HepG2 (cell line): ENCODE measurements around the gene STX8. TPM values are rescaled to one million over a fixed set of nuclear protein-coding genes. Genes with fewer than 3 reads are reported as not detected.

Experiments used
- ATAC-seq: fragments of 200-7000 bp; cut with Tn5 transposase; 3 replicates; pipeline ENCODE4 v1.9.1; 2020; ENCODE audit warnings: mild to moderate bottlenecking, moderate library complexity
- BruUV-seq: library from RNA; stranded (reverse); fragments of 400-500 nt; replicated peaks from 2 replicates; lab custom pipeline; 2021; lab: Mats Ljungman, UMichigan
- CTCF ChIA-PET: fragments of 300-600 bp; formaldehyde crosslinking; extraction: SDS; loops from one replicate; lab custom pipeline; 2021; ENCODE audit warnings: low total read pairs, inconsistent platforms, low intra/inter-chr PET ratio; lab: Yijun Ruan, JAX
- POLR2A ChIA-PET: fragments of 350-600 bp; sonication (Branson Sonifier 250); formaldehyde crosslinking; loops from one replicate; lab custom pipeline; 2020; ENCODE audit warnings: antibody characterized with exemption, inconsistent platforms; lab: Yijun Ruan, JAX
- DNase-seq: peaks from one replicate; pipeline ENCODE4 v3.0.0-alpha.2; 2015; ENCODE audit warnings: low spot score
- FAIRE-seq: peaks from 3 replicates; lab custom pipeline; 2011; peaks lifted over from hg19 to GRCh38; lab: Jason Lieb, UNC
- H2AFZ ChIP-seq: one replicate; pipeline ENCODE4 v1.6.1; 2011; ENCODE audit warnings: low read length, inconsistent platforms
- H3K27ac ChIP-seq: fragments of 300-600 bp; 3 replicates; pipeline ENCODE4 v1.8.0; 2011; ENCODE audit warnings: mixed run types, mild to moderate bottlenecking, mixed read lengths, low read length, inconsistent platforms; ENCODE audit not compliant: insufficient read depth; ENCODE audit errors: extremely low read length
- H3K27me3 ChIP-seq, 2 experiments: fragments of 200-600 bp in 1 of 2; 2 replicates in 1 of 2; 3 replicates in 1 of 2; pipeline versions ENCODE4 v1.6.0 to v1.8.0; 2011; ENCODE audit warnings: low read length in 2 of 2, mild to moderate bottlenecking in 2 of 2, moderate library complexity in 2 of 2, inconsistent platforms in 1 of 2; ENCODE audit not compliant: insufficient read depth in 2 of 2, control insufficient read depth in 1 of 2
- H3K36me3 ChIP-seq, 2 experiments: fragments of 200-600 bp in 1 of 2; replicated peaks in 1 of 2; 2 replicates in 1 of 2; 3 replicates in 1 of 2; pipeline versions ENCODE4 v1.5.1 to v1.8.0; 2011; ENCODE audit warnings: low read length in 2 of 2, inconsistent platforms in 1 of 2; ENCODE audit not compliant: insufficient read depth in 2 of 2, control insufficient read depth in 1 of 2
- H3K4me1 ChIP-seq: 2 replicates; pipeline ENCODE4 v1.5.1; 2012; ENCODE audit warnings: low read length, inconsistent platforms; ENCODE audit not compliant: insufficient read depth
- H3K4me2 ChIP-seq: 2 replicates; pipeline ENCODE4 v1.6.0; 2011; ENCODE audit warnings: low read depth, low read length, inconsistent platforms
- H3K4me3 ChIP-seq, 3 experiments: fragments of 200-600 bp in 1 of 3; sonication (generic), shearing (Covaris generic) in 1 of 3; replicated peaks in 1 of 3; 2 replicates each; pipeline ENCODE4 v1.5.1; 2011 to 2016; ENCODE audit warnings: low read length in 3 of 3, inconsistent platforms in 2 of 3, low read depth in 2 of 3, mild to moderate bottlenecking in 2 of 3, control low read depth in 1 of 3, mixed read lengths in 1 of 3; ENCODE audit not compliant: insufficient read depth in 1 of 3
- H3K79me2 ChIP-seq: one replicate; pipeline ENCODE4 v1.6.1; 2011; ENCODE audit warnings: low read length, inconsistent platforms; ENCODE audit not compliant: insufficient read depth
- H3K9ac ChIP-seq: 2 replicates; pipeline ENCODE4 v1.6.0; 2011; ENCODE audit warnings: mild to moderate bottlenecking, low read depth, low read length, inconsistent platforms; ENCODE audit not compliant: insufficient read depth
- H3K9me3 ChIP-seq: 2 replicates; pipeline ENCODE4 v1.5.1; 2012; ENCODE audit warnings: mild to moderate bottlenecking, low read length
- H4K20me1 ChIP-seq: 2 replicates; pipeline ENCODE4 v1.6.0; 2011; ENCODE audit warnings: inconsistent platforms, mild to moderate bottlenecking, low read length, moderate library complexity; ENCODE audit not compliant: insufficient read depth
- AGO1 ChIP-seq: fragments of 200-400 bp; formaldehyde crosslinking; IDR thresholded peaks from 2 replicates; pipeline ENCODE4 v1.6.1; 2017; ENCODE audit warnings: mild to moderate bottlenecking, low read depth, low read length, moderate library complexity; ENCODE audit not compliant: poor library complexity, severe bottlenecking
- RAD21 ChIP-seq: fragments of 450-650 bp; formaldehyde crosslinking; IDR thresholded peaks from 2 replicates; pipeline ENCODE4 v1.5.0; 2020; ENCODE audit warnings: mild to moderate bottlenecking
- SMC3 ChIP-seq: IDR thresholded peaks from 2 replicates; pipeline ENCODE4 v1.6.1; 2011; ENCODE audit warnings: low read length, improper control_type of control experiment
- STAG1 ChIP-seq: sonication (generic); formaldehyde crosslinking; IDR thresholded peaks from 2 replicates; pipeline ENCODE4 v1.4.0; 2020; ENCODE audit warnings: missing genetic modification reagents
- ZBTB33 ChIP-seq: sonication (generic); formaldehyde crosslinking; IDR thresholded peaks from 2 replicates; pipeline ENCODE4 v1.4.0; 2020; ENCODE audit warnings: missing genetic modification reagents
- WGBS: methylation state at CpG from one replicate; pipeline ENCODE4 v1.1.6; 2017; ENCODE audit warnings: low lambda C conversion rate; 5-methylcytosine and 5-hydroxymethylcytosine counted together
- in situ Hi-C: cut with HindIII; loops from 2 replicates; pipeline ENCODE4 v1.10.0; 2017; ENCODE audit warnings: low pct_unique_long_range_greater_than_20kb; ENCODE audit not compliant: extremely low pct_ligation_motif_present
- intact Hi-C: fragments of 100-400 bp; cut with micrococcal nuclease; formaldehyde crosslinking; loops from one replicate; pipeline ENCODE4 v1.10.0; 2022; ENCODE audit not compliant: unreplicated experiment
- polyA plus RNA-seq, 8 experiments: library from polyadenylated mRNA; depleted of rRNA in 3 of 8; stranded (reverse) in 7 of 8; unstranded in 1 of 8; fragments of >200 nt; fragmentation: Illumina TruSeq in 4 of 8; extraction: Trizol in 4 of 8; gene quantifications; 2 replicates each; pipeline versions ENCODE4 v1.2.1 to v1.2.3, GENCODE V29; 2011 to 2016; ENCODE audit warnings: low read depth in 4 of 8, missing spikeins in 1 of 8, mixed read lengths in 1 of 8; ENCODE audit not compliant: insufficient read depth in 1 of 8
- total RNA-seq, 5 experiments: library from RNA; depleted of rRNA; stranded (reverse); fragments of >200 nt; fragmentation: Illumina TruSeq; extraction: Trizol; gene quantifications; 2 replicates each; pipeline ENCODE4 v1.2.3, GENCODE V29; 2016; ENCODE audit warnings: low read depth in 1 of 5
- TF ChIP-seq, protein P1 (sequence below): sonication (generic); formaldehyde crosslinking; IDR thresholded peaks from 2 replicates; pipeline ENCODE4 v1.5.0; 2020; ENCODE audit warnings: mild to moderate bottlenecking, missing genetic modification reagents, moderate library complexity
- TF ChIP-seq, protein P2 (sequence below): IDR thresholded peaks from 2 replicates; pipeline ENCODE4 v1.6.1; 2018; ENCODE audit warnings: missing genetic modification reagents, mild to moderate bottlenecking, missing compliant biosample characterization

The STX8 gene
- total and polyA plus RNA-seq, 2 of the 13 experiments (the other 11 are each of a cell fraction or from before 2014, with no cell fraction given), result 36.4 to 53.6 TPM

- H2AFZ ChIP-seq, result no peak overlapping the region
- no peaks in the 10 kb centered on the region for H4K20me1 ChIP-seq
- H3K9ac ChIP-seq, result no peak overlapping the region
- peak; percentile 7 for DNase-seq
- peak; percentile 28 for FAIRE-seq
- ChIA-PET POLR2A (no interaction called here), CTCF (interaction anchor here (0.8 kb wide), 1 partner anchor 535 kb away, joined by 3 read pairs; no protein-coding TSS in a partner anchor)
- intact Hi-C loops, result loop anchor here (10.0 kb wide), 1 partner anchor 234 kb away; no protein-coding TSS in a partner anchor
- peak; percentile 54; the same call in 2 of the 3 replicates for ATAC-seq
- no peaks in the 10 kb centered on the region for H3K79me2 ChIP-seq
- H3K27ac ChIP-seq, result no peak overlapping the region
- no peaks in the 10 kb centered on the region for H3K27me3 ChIP-seq
- no peaks in the 10 kb centered on the region for H3K9me3 ChIP-seq
- in situ Hi-C loops, result no loop called here
- no TSS peak for BruUV-seq
- 85% methylated on average over 4 of the region's 5 CpGs for WGBS
- no peak overlapping the region for H3K4me2 ChIP-seq
- H3K4me1 ChIP-seq, result no peaks in the 10 kb centered on the region
- H3K4me3 ChIP-seq, result no peak overlapping the region
- H3K36me3 ChIP-seq, result no peaks in the 10 kb centered on the region
- peak; percentile 24; the same call in 1 of the 2 replicates for TF ChIP-seq RAD21 (CRISPR knock-in tag)
- peak; percentile 70 for TF ChIP-seq STAG1
- TF ChIP-seq AGO1, result no peak
- TF ChIP-seq, protein P1, sequence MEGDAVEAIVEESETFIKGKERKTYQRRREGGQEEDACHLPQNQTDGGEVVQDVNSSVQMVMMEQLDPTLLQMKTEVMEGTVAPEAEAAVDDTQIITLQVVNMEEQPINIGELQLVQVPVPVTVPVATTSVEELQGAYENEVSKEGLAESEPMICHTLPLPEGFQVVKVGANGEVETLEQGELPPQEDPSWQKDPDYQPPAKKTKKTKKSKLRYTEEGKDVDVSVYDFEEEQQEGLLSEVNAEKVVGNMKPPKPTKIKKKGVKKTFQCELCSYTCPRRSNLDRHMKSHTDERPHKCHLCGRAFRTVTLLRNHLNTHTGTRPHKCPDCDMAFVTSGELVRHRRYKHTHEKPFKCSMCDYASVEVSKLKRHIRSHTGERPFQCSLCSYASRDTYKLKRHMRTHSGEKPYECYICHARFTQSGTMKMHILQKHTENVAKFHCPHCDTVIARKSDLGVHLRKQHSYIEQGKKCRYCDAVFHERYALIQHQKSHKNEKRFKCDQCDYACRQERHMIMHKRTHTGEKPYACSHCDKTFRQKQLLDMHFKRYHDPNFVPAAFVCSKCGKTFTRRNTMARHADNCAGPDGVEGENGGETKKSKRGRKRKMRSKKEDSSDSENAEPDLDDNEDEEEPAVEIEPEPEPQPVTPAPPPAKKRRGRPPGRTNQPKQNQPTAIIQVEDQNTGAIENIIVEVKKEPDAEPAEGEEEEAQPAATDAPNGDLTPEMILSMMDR (CRISPR knock-in tag), result peak; percentile 67
- TF ChIP-seq, protein P2, sequence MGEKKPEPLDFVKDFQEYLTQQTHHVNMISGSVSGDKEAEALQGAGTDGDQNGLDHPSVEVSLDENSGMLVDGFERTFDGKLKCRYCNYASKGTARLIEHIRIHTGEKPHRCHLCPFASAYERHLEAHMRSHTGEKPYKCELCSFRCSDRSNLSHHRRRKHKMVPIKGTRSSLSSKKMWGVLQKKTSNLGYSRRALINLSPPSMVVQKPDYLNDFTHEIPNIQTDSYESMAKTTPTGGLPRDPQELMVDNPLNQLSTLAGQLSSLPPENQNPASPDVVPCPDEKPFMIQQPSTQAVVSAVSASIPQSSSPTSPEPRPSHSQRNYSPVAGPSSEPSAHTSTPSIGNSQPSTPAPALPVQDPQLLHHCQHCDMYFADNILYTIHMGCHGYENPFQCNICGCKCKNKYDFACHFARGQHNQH (CRISPR knock-in tag), result no peak
- TF ChIP-seq SMC3, result peak; percentile 32; the same call in 1 of the 2 replicates
- peak; percentile 93 for TF ChIP-seq ZBTB33 (CRISPR knock-in tag)
These were observed 46.5 kb downstream of the STX8 start for GRCh38 chr17:9529033-9529700.
